Measurements from ENCODE around the gene TNFRSF12A.
A peak's percentile ranks its signal among the peaks of the same experiment; 100 is the strongest.

TNFRSF12A gene

DNA sequence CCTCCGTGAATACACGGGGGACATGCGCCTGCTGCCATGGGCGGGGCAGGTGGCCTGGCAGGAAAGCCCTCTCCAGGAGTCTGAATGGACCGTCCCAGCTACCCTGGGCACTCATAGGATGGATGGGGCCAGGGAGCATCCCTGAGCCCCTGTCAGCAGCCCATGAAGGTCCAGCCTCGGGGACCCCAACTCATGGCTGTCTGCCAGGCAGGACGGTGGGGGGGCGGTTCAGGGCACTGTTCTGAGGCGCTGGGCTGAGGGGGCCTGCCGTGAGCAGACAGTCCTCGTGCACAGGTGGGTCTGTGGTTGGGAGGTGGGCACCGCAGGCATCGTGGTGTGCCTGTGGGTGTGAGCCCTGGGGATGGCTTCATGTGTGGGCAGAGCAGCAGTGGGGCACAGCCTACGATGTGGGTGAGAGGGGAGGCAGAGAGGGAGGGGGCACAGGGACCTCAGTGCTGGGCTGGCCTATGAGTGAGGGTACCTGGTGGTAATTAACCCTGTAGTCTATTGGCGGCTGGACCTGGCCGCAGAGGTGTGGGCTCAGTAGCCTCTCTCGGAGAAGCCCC, 33.5 kb upstream of the TNFRSF12A start:
- DNase-seq, result no peak

DNA sequence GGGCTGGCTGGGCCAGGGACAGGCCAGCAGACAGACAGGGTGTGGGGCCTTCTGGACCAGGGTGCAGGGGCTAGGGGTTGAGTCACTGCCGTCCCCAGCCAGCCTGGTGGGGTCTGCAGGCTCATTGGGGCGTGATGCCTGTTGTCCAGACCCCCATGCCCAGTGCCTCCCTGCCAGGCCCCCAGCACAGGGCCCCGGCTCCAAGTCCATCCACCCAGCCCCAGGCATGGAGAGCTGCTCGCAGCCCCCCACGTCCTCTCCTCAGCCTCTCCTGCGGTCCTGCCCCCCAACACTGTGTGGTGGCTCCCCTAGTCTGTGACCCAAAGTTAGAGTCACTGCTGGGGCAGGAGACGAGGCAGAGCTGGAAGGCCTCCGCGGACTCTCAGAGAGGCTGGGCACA, 32.9 kb upstream of the TNFRSF12A start:
- DNase-seq, result no peak

DNA sequence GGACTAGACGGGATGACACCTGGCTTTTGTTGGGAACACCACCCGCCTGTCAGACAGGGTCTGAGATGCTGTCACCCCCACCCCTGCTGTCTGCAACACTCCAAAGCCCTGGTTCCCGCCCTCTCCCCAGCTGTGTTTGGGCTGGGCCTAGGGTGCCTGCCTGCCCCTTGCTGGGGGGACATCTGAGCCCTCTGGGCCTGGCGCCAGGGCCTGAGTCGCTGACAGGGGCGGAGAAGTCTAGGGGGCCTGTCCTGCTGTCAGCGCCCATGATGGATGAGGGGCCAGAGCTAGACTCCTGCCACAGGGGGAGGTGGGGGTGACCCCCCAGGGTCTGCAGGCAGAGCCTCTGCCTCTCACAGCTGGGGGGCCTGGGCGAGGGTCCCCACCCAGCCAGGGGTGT, 32.3 kb upstream of the TNFRSF12A start:
- DNase-seq, result no peak

DNA sequence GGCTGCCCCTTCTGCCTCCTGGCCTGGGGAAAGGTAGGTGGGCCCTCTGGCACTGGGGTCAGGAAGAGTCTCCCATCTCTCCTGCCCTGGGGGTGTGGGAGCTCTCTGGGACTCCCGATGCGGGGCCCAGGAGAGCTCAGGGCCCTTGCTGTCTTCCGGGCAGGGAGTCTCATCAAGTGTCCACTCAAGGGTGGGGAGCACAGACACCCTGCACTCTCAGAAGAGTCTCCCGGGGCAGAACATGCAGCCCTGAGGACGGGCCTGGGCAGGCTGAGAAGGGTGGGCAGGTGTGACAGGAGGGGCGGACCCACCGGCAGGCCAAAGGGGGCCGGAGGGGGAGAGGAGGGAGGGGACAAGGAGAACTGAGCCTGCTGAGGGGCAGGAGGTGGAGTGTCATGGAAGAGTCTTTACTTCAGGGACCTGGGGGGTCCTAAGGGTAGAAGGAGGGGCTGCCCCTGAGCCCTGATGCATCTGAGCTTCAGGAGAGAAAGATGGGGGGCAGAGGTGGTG, 31.5 kb upstream of the TNFRSF12A start:
- DNase-seq, result no peak

DNA sequence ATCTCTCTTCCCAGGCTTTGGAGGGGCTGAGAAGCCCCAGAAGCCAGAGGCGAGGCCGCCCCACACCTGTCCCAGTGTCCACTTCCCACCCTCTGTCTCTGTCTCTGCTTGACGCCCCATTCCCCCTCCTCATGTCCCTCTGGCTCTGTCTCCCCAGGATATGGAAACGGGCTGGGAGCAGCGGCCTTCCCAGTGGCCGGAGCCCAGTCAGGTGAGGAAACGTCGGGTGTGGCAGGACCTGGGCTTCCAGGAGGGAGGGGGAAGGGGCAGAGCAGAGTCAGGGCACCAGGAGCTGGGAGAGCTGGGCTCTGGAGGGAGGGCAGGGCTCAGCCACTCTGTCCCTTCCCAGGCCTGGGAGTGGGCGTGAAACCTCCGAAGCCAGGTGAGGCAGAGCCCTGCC, 29.3 kb upstream of the TNFRSF12A start:
- DNase-seq, result no peak

DNA sequence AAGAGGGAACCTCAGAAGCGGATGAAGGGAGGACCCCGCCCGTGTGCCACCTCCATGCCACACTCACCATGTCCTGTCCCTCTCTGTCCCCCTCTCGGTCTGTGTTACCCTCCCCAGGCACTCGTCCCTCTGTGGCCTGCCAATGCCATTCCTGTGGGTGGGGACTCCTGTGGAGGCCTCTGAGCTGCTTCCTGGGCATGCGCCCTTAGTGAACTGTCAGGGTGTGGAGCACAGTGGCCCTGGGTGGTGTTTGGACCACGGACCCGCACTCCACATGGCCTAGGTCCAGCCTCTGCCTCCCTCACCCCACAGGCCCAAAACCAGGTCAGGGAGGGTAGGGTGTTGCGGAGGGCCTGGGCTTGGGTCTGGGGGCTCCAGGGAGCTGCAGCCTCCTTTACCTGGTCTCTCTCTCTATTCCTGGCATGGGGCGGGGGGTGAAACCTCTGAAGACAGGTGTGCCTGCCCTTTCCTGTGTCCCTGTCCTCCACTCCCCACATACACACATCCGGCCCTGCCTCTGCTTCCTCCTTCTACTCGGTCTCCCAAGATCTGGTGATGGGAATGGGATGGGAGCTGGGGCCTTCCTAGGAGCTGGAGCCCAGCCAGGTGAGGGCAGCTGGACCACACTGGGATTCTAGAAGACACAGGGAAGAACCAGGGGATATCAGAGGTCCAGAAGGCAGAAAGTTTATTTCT, 28.5 kb upstream of the TNFRSF12A start:
- DNase-seq, result no peak

DNA sequence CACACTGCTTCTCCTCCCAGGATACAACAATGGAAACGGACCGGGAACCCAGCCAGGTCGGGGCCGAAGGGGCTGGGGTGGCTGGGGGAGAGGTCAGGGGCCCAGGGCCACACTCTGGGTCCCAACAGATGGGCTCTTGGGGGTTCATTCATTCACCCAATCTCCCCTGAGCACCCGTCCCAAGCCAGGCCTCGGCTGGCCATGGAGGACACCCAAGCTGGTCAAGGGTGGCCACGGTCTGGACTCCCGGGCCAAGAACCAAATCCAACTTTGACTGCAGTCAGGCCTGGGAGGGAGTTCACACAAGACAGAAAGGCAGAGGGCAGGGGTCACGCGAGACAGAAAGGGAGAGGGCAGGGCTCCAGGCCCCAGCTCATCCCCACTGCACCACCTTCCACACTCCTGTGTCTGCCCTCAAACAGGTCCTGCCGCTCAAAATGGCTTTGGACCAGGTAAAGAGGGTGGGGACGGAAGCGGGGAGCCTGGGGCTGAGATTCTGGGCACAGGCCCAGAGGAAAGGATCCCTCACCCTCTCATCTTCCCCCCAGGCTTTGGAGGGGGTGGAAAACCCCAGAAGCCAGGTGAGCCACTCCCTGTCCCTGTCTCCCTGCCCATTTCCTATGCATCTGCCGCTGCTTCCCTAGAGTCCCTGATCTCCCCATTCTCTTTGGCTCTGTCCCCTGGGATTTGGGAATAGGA, 27.6 kb upstream of the TNFRSF12A start:
- no peak for DNase-seq

DNA sequence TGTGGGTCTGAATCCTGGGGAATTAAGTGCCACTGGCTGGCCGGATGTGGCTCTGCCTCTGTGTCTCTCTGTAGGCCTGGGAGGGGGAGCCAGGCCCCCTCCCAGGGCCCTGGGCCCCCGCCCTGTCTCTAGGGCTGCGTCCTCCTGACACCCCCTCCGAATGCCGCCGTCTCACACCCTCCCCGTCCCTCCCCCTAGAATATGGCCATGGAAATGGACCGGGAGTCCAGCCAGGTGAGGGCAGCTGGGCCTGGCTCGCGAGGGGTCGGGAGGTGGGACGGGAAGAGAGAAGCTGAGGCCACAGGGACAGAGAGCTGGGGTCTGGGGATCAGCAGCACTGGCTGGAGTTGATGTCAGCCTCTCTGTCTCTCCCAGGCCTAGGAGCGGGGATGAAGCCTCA, 23.9 kb upstream of the TNFRSF12A start:
- DNase-seq, result no peak

DNA sequence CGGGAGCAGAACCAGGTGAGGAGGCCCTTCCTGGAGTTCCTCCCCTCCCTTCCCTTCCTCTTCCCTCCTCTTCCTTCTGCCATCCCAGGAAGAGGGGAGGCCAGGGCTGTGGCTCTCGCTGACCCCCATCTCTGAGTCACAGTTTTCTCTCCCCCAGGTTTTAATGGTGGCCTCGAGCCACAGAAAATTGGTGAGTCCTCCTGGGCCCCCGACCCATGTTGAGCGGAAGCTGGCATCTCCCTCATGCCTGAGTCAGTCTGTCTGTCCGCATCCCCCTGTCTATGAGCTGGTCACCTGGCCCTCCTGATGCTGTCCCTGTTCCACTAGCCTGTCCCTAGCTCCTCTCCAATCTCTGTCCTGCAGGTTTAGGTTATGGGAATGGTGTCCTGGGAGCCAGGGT, 20.2 kb upstream of the TNFRSF12A start:
- DNase-seq, result no peak

DNA sequence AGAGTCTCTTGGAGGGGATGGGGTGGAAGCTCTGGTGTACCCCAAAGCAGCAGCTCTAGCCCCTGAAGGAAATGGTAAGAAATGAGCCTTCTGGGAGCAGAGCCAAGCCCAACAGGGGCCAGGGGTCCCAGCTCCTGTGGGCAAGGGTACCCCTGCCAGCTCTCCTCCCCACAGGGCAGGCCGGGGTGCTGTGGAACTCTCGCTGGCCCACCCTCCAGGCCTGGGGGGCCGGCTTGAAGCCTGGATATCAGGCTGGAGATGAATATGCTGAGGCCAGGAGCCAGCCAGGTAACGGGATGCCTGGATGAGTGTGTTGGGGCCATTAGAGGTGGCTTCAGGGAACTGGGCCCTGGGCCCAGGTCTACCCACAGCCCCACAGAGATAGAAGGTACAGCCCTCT, 19.6 kb upstream of the TNFRSF12A start:
- DNase-seq, result no peak

DNA sequence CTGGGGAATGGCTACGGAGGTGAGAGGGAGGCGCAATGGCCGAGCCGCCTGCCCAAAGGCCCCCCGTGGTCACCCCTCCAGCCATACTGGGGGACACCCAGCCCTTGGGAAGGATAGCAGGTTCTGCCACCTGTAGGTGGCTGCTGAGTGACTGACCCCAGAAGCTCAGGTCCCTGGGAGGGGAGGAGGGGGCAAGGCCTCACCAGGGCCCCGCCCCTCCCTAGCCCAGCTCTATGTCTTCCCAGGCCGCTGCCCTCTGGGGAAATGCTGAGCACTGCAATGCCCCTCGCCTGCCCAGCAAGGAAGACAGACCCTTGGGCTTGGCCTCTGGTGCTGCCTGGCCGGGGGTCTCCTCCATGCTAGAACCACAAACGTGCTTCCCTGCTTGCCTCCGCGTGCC, 18.9 kb upstream of the TNFRSF12A start:
- DNase-seq, result no peak

DNA sequence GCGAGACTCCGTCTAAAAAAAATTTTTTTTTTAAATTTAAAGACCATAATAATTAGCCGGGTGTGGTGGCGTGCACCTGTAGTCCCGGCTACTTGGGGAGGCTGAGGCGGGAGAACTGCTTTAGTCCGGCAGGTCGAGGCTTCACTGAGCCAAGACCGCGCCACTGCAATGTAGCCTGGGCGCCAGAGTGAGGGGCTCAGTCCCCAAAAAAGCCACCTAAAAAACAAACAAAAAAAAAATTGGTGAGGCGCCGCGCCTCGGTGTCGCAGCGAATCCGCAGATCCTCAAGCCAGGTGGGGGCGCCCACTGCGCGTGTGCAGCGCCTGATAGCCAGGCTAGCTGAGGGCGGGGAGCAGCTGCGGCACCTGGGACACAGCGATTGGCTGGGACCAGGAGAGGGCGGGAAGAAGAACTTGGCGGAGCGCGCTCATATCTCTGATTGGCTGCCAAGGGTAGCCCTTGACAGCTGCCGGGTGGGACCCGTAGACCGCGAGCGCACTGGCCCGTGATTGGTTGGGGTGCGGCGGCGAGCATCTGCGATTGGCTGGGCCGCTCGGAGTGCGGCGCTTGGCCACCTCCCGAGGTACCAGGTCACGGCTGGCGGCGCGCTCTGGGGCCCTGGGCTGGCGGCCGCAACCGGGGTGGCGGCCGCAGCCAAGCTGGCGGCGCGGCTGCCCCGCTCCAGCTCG, 16.4 kb upstream of the TNFRSF12A start:
- DNase-seq, result peak; percentile 99

DNA sequence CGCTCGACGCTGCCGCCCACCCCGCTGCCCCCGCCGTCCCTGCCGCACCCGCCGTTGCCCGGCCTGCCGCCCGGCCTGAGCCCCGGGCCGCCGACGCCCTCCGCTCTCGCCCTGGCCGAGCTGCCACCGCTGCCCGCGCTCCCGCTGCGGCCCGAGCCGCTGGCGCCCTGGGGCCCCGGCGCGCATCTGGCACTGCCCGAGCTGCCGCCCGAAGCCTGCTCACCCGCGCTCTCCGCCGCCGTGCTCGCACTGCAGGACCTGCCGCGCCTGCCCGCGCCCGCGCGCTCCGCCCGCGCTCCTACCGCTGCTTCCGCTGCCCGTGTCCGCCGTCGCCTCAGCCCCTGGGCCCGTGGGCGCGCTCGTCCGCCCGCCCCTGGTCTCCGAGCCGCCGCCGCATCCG, 15.8 kb upstream of the TNFRSF12A start:
- no peak for DNase-seq

DNA sequence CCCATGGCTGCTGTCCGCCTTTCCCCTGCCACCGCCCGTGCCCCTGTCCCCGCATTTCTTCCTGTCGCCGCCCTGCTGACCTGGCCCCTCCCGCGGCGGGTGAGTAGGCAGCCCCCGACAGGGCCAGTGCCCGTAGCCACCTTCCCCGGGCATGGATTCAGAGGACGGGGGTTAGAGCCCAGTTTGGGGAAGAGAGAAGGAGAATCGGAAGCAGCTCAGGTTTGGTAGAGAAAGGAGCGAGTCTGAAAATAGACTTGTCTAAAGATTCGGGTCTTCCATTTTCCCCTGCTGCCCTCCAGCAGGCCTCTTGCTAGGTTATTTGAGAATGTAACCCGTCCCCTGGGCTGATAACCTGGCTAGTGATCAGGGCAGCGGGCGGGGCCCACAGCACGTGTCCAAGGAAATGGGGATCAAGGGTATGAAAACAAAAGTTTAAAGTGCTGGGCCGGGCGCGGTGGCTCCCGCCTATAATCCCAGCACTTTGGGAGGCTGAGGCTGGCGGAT, 15.3 kb upstream of the TNFRSF12A start:
- no peak for DNase-seq

DNA sequence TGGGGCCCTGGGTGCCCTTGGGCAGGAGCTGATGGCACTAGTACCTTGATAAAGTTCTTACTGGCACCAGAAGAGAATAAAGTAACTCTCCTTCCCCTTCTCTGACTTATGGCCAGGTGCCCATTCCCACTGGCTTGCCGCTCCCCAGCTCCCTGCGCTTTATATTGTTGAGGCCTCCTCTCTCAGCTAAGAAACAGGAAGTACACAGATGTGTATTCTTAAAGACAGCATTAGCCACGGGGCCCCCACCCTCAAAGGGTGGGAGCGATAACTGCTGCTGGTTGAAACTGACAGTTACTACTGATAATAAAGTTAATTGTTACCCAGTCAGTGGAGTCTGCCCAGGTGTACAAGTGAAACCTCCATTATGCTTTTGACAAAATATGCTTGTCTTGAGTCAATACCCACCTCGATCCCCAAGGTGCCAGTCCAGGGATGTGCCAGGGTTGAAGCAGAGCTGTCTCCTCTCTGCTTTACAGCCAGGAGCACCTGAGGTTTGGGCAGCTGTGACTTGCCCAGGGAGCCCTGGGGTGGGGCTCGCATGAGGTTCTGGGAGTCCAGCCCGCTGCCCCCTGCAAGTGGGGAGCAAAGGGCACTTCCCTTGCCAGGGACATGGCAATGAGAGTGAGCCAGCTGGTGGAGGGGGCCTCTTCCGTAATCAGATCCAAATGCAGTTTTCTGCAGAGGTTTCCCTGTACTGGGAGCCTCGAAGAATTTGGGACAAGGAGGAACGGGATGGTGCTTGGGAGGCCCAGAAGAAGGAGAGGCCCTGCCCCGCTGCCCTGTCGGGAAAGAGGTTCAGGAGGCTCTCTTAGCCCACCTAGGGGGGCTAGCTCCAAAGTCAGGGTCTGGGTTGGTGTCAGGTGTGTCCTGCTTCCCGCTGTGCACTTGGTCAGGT, 12.9 kb upstream of the TNFRSF12A start:
- no peak for DNase-seq

DNA sequence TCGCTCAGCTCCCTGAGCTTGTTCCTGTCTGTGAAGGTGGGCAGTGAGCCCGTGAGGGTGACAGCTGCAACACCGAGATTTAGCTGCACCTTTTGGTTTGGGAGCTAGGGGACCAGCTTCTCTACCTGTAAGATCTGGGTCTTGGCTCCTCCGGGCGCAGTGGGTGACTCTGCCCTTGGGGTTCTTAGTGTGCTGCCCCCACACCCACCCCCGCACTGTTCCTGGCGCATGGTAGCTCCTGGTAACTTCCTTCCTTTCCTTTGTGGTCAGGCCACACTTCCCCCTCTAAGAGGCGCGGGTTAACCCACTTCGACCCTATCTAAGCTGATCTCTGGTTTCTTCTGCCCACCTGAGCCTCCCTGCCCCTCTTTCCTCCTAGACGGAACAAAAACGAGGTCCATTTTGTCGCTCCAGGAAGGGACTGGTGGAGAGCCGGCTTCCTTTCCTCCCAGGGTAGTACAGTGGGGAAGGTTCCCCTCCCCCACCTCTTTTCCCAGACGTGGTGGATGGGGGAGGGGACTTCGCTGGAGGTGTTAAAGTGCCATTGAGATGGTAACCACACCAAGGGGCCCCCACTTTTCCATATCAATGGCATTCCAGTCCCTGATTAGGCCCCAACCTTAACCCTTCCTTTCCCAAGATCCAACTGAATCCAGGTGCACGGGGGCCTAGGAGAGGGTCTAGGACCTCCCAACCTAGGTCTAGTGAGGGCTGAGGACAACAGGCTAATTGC, 12.0 kb upstream of the TNFRSF12A start:
- no peak for DNase-seq

DNA sequence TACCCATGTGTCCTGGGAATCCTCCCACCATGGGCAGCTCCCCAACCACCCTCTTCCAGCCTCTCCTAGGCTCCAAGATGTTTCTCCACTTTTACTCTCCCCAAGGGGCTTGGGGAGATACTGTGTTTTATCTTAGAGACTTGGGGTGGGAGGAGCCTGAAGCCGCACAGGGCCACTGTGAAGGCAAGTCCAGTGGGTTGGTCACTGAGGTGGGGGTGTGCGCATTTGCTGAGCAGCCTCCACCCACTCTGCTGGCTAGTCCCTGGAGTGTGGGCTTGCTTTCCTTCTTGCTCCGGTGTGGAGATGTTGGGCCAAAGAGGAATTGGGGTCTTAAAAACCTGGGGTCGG, 11.5 kb upstream of the TNFRSF12A start:
- DNase-seq, result no peak

DNA sequence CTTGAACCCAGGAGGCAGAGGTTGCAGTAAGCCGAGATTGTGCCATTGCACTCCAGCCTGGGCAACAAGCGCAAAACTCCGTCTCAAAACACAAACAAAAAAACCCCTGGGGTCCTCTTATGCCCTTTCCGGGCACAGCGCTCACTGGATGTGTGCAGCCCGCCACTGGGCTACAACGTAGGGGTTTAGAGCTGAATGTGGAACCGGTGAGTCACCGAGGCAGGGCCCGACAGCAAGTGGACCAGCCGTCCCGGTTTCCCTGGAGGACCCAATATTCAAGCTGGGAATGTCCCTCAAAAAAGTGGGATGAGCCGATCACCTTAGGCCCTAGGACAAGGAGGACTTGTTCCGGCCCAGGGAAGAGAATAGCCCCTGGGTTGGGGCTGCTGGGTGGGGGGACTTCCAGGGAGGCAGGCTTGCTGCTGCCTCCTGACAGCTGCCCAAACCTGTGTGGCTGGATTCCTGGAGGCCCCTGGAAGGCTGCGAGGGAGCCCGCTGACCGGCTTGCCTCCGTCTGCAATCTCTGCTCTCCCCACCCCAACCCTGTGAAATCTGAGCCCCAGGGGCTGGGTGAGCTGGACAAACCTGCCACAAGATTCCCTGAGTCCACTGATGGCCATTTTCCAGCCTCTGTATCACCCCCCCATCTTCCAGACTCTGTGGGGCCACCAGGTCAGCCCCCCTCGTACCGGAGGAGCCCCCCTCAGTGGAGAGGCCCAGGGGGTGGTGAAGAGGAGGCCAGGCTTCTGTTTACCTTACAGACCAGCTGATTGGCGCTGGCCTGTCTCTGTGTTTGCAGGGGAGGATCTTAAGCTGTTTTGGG, 10.4 kb upstream of the TNFRSF12A start:
- DNase-seq, result no peak

DNA sequence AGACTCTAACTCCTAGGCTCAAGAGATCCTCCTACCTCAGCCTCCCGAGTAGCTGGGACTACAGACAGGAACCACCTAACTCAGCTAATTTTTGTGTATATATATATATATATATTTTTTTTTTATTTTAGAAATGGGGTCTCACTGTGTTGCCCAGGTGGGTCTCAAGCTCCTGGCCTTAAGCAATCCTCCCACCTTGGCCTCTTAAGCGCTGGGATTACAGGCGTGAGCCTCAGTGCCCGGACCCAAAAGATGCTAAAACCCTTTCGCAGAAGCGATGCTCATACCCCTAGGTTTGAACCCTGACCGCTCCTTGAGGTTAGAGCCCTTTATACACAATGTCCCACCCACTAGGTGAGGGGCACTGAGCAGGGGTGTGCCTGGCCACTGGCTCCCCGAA, 9.7 kb upstream of the TNFRSF12A start:
- DNase-seq, result no peak

DNA sequence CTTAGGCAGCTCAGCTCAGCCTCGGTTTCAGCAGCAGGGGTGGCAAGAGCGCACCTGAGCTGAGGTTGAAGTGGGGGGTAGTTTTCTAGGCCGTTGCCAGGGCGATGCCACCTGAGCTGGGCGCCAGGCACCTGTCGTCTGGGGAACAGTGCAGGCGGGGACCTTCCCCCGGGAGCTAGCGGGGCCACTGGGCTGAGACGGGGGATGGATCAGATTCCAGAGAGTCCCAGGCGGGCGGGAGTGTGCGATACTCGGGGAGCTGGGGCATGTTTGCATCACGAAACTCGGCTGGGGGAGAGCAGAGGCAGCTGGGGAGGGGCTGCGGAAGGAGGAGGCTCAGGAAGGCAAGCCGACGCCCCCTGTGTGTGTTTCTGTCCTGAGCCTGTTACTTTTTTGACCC, 7.9 kb upstream of the TNFRSF12A start:
- no peak for DNase-seq

All from CD4-positive, alpha-beta T cell treated with Interleukin-4 for 4 hours (primary cell).